IgD-negative memory B cell (primary cell): ENCODE results near the gene LMNA. TPM values are rescaled to one million over a fixed set of nuclear protein-coding genes. Genes with fewer than 3 reads are reported as not detected.

Source experiments
- H3K27ac Mint-ChIP-seq, 3 donors: one replicate each; pipeline ENCODE4 v1.8.0; 2020 to 2022; ENCODE audit warnings: mild to moderate bottlenecking in 3 of 3, mixed read lengths in 3 of 3, moderate library complexity in 1 of 3
- H3K27me3 Mint-ChIP-seq: one replicate; pipeline ENCODE4 v1.8.0; 2021; ENCODE audit warnings: mixed read lengths
- H3K36me3 Mint-ChIP-seq: one replicate; pipeline ENCODE4 v1.8.0; 2020; ENCODE audit warnings: mild to moderate bottlenecking, mixed read lengths
- H3K4me1 Mint-ChIP-seq, 3 donors: one replicate each; pipeline ENCODE4 v1.8.0; 2020 to 2022; ENCODE audit warnings: mixed read lengths in 3 of 3, mild to moderate bottlenecking in 1 of 3
- H3K4me3 Mint-ChIP-seq, 4 donors: one replicate each; pipeline ENCODE4 v1.8.0; 2020 to 2022; ENCODE audit warnings: mild to moderate bottlenecking in 4 of 4, mixed read lengths in 4 of 4, moderate library complexity in 3 of 4
- H3K9me3 Mint-ChIP-seq, 3 donors: one replicate each; pipeline ENCODE4 v1.8.0; 2020 to 2021; ENCODE audit warnings: mixed read lengths in 3 of 3, mild to moderate bottlenecking in 1 of 3
- polyA plus RNA-seq: library from polyadenylated mRNA; unstranded; fragments of 300-500 nt; fragmentation: Illumina TruSeq; gene quantifications from one replicate; pipeline ENCODE4 v1.2.3, GENCODE V29; 2021

The LMNA gene
- polyA plus RNA-seq, 1 donor from 2014 or later = 5.7 TPM

DNA sequence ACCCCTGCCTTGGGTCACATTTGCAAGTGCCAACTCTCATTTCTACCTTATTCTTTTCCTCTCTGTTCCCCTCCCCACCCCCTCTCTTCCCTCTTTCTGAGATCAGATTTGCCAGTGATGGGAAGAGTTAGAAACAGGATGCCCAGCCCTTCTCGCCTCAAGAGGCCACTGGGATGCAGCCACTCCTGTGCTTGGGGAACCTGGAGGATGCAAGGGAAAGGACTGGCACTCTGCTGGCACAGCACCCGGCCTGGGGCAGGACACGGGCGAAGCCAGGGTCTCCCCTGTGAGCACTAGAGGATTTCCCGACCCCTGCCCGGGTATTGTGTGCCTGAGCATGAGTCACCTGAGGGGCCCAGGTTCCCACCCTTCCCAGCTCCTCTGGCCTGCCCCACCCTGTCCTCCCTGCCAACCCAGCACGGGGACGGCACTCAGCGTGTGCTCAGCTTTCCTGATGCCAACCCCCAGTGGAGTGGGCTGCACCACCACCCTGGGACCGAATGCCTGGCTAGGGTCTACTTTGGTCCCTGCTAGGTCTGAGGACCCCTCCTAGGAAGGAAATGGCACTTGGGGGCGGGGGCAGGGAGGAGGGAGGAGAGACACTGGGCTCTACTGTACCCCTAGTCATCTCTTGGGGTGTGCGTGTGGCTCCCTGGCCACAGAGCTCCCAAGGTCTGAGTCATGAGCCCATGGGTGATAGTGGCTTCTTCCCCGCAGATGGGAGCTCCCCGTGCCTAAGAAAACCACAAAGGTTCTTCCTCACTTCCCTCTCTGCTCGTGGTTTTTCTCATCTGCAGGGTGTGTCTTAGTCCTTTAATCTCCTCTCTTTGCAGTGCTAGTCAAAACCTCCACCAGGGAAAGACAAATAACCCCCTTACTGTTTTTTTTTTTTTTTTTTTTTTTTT is 12.4 kb downstream of the LMNA start:
- peaks cover 6% of the 10 kb centered on the region for H3K27me3 Mint-ChIP-seq
- H3K36me3 Mint-ChIP-seq = no peaks in the 10 kb centered on the region
- peak overlapping the region in 2 of 4 donors; percentile 83 to 84 for H3K4me3 Mint-ChIP-seq
- no peaks in the 10 kb centered on the region for H3K9me3 Mint-ChIP-seq
- H3K4me1 Mint-ChIP-seq = peaks cover 10 to 26% (median 18%) of the 10 kb centered on the region in 3 donors
- H3K27ac Mint-ChIP-seq = peak overlapping the region; percentile 23 to 89 (median 27)

DNA sequence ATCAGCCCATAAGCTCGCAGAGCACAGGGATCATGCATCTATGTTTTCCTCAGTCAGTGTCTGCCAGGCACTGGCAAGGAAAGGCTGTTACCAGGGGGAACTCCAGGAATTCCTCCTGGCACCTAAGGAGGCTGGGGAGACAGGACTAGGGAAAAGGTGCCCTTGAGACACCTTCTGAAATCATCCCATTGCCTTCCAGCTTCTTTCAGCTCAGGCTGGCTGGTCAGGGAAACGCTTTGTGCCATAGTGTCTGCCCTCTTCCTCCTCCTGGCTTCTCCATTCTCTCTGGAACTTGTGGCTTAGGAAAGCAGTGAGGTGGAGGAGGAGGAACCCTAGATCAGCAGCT is 13.8 kb downstream of the LMNA start:
- peak overlapping the region in 1 of 4 donors; percentile 58 for H3K4me3 Mint-ChIP-seq
- peaks cover 10 to 26% (median 18%) of the 10 kb centered on the region in 3 donors for H3K4me1 Mint-ChIP-seq
- peaks cover 3% of the 10 kb centered on the region for H3K27me3 Mint-ChIP-seq
- H3K27ac Mint-ChIP-seq = peak overlapping the region in 2 of 3 donors; percentile 23 to 92
- H3K36me3 Mint-ChIP-seq = no peaks in the 10 kb centered on the region
- H3K9me3 Mint-ChIP-seq = no peaks in the 10 kb centered on the region

GRCh38 chr1:156128654-156129597 is 14.4 kb downstream of the LMNA start:
- no peaks in the 10 kb centered on the region for H3K36me3 Mint-ChIP-seq
- H3K27ac Mint-ChIP-seq = peak overlapping the region in 2 of 3 donors; percentile 21 to 95
- no peaks in the 10 kb centered on the region for H3K9me3 Mint-ChIP-seq
- H3K4me1 Mint-ChIP-seq = peaks cover 10 to 24% (median 16%) of the 10 kb centered on the region in 3 donors
- peaks cover 1% of the 10 kb centered on the region for H3K27me3 Mint-ChIP-seq
- peak overlapping the region in 1 of 4 donors; percentile 58 for H3K4me3 Mint-ChIP-seq

DNA sequence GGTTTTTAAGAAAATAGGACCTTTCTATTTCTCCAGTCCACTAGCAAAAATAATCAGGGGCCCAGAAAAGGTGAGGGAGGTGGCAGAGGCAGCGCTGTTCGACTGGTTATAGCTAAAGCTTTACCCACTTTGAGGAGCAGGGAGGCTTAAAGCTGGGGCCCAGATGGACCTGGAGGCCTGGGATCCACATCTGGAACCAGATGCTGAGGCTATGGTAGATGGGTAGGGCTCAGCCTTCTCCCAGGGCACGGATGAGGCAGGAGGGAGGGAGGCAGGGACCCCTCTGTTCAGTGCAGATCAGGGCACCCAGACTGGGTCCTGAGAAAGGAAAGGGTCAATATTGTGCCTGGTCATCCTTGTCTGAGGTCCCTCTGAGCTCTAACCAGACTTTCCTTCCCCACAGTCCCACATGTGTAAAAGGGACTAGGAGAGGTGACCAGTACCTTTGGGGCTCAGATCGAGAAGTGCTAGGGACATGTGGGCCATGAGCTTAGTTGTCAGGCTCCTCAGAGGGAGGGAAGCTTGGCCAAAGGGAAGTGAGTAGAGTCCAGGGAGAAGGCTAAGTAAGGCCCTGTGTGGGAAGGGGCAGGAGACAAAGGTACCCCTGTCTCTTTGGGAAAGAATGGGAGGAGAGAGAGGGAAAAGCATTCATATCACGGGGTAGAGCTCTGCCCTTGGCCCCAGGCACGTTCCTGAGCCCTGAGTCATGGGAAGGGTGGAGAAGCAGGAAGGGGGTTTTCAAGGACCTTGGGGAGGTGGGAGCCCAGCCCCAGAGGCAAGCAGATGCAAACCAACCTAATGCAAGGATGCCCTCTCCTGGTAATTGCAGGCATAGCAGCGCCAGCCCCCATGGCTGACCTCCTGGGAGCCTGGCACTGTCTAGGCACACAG is 15.4 kb downstream of the LMNA start:
- H3K4me3 Mint-ChIP-seq = no peak overlapping the region
- H3K27ac Mint-ChIP-seq = peak overlapping the region in 2 of 3 donors; percentile 77 to 95
- no peaks in the 10 kb centered on the region for H3K9me3 Mint-ChIP-seq
- H3K27me3 Mint-ChIP-seq = peaks cover 1% of the 10 kb centered on the region
- peaks cover 8 to 22% (median 14%) of the 10 kb centered on the region in 3 donors for H3K4me1 Mint-ChIP-seq
- peaks cover 3% of the 10 kb centered on the region for H3K36me3 Mint-ChIP-seq

DNA sequence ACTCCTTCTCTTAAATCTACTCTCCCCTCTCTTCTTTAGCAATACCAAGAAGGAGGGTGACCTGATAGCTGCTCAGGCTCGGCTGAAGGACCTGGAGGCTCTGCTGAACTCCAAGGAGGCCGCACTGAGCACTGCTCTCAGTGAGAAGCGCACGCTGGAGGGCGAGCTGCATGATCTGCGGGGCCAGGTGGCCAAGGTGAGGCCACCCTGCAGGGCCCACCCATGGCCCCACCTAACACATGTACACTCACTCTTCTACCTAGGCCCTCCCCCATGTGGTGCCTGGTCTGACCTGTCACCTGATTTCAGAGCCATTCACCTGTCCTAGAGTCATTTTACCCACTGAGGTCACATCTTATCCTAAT is 16.0 kb downstream of the LMNA start:
- peaks cover 1% of the 10 kb centered on the region for H3K27me3 Mint-ChIP-seq
- H3K27ac Mint-ChIP-seq = peak overlapping the region in 2 of 3 donors; percentile 77 to 95
- H3K9me3 Mint-ChIP-seq = no peaks in the 10 kb centered on the region

DNA sequence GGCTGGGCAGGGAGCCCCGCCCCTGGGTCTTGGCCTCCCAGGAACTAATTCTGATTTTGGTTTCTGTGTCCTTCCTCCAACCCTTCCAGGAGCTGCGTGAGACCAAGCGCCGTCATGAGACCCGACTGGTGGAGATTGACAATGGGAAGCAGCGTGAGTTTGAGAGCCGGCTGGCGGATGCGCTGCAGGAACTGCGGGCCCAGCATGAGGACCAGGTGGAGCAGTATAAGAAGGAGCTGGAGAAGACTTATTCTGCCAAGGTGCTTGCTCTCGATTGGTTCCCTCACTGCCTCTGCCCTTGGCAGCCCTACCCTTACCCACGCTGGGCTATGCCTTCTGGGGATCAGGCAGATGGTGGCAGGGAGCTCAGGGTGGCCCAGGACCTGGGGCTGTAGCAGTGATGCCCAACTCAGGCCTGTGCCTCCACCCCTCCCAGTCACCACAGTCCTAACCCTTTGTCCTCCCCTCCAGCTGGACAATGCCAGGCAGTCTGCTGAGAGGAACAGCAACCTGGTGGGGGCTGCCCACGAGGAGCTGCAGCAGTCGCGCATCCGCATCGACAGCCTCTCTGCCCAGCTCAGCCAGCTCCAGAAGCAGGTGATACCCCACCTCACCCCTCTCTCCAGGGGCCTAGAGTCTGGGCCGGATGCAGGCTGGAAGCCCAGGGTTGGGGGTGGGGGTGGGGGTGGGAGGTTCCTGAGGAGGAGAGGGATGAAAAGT is 20.4 kb downstream of the LMNA start:
- Mint-ChIP-seq H3K27me3 (no peaks in the 10 kb centered on the region), H3K27ac (peak overlapping the region in 1 of 3 donors; percentile 83), H3K4me3 (no peak overlapping the region)

More for the DNA sequence above, 16.0 kb downstream of the LMNA start:
- H3K4me1 Mint-ChIP-seq = peaks cover 5 to 19% (median 13%) of the 10 kb centered on the region in 3 donors
- no peak overlapping the region for H3K4me3 Mint-ChIP-seq
- H3K36me3 Mint-ChIP-seq = peaks cover 3% of the 10 kb centered on the region

DNA sequence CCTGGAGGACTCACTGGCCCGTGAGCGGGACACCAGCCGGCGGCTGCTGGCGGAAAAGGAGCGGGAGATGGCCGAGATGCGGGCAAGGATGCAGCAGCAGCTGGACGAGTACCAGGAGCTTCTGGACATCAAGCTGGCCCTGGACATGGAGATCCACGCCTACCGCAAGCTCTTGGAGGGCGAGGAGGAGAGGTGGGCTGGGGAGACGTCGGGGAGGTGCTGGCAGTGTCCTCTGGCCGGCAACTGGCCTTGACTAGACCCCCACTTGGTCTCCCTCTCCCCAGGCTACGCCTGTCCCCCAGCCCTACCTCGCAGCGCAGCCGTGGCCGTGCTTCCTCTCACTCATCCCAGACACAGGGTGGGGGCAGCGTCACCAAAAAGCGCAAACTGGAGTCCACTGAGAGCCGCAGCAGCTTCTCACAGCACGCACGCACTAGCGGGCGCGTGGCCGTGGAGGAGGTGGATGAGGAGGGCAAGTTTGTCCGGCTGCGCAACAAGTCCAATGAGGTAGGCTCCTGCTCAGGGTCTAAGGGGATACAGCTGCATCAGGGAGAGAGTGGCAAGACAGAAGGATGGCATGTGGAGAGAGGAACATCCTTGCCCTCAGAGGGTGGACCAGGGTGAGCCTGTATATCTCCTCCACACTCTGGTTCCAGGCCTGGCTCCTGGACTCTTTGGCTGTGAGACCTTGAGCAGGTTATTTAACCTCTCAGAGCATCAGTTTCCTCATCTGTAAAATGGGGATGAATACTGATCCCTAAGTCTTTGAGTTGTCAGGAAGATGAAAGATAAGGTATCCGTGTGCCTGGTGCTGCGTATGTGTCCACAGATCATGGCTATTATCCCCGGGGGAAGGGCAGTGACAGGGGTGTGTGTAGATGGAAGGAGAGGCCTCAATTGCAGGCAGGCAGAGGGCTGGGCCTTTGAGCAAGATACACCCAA is 21.7 kb downstream of the LMNA start:
- H3K36me3 Mint-ChIP-seq = peaks cover 9% of the 10 kb centered on the region

More for the DNA sequence above, 20.4 kb downstream of the LMNA start:
- Mint-ChIP-seq H3K4me1 (peaks cover 0 to 4% (median 0%) of the 10 kb centered on the region in 3 donors), H3K36me3 (peaks cover 9% of the 10 kb centered on the region), H3K9me3 (no peaks in the 10 kb centered on the region)

DNA sequence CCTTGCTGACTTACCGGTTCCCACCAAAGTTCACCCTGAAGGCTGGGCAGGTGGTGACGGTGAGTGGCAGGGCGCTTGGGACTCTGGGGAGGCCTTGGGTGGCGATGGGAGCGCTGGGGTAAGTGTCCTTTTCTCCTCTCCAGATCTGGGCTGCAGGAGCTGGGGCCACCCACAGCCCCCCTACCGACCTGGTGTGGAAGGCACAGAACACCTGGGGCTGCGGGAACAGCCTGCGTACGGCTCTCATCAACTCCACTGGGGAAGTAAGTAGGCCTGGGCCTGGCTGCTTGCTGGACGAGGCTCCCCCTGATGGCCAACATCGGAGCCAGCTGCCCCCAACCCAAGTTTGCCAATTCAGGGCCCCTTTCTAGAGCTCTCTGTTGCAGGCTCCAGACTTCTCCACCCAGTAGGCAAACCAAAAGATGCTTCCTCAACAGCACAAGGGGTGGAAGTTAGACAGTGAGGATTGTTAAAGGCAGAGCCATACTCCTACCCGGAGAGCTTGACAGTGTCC is 22.5 kb downstream of the LMNA start:
- Mint-ChIP-seq H3K27me3 (no peaks in the 10 kb centered on the region), H3K4me3 (no peak overlapping the region), H3K27ac (peak overlapping the region in 1 of 3 donors; percentile 32), H3K4me1 (no peaks in the 10 kb centered on the region), H3K9me3 (no peaks in the 10 kb centered on the region), H3K36me3 (peaks cover 9% of the 10 kb centered on the region)

More for the DNA sequence above, 21.7 kb downstream of the LMNA start:
- Mint-ChIP-seq H3K27me3 (no peaks in the 10 kb centered on the region), H3K9me3 (no peaks in the 10 kb centered on the region), H3K4me1 (no peaks in the 10 kb centered on the region), H3K27ac (peak overlapping the region in 2 of 3 donors; percentile 32 to 77), H3K4me3 (no peak overlapping the region)

GRCh38 chr1:156138458-156138867 is 24.0 kb downstream of the LMNA start:
- H3K27ac Mint-ChIP-seq = no peak overlapping the region
- H3K9me3 Mint-ChIP-seq = no peaks in the 10 kb centered on the region
- H3K4me3 Mint-ChIP-seq = no peak overlapping the region
- H3K4me1 Mint-ChIP-seq = no peaks in the 10 kb centered on the region
- peaks cover under 1% of the 10 kb centered on the region for H3K27me3 Mint-ChIP-seq
- H3K36me3 Mint-ChIP-seq = peaks cover 9% of the 10 kb centered on the region

- Mint-ChIP-seq H3K4me1 (peaks cover 2 to 4% (median 2%) of the 10 kb centered on the region in 3 donors), H3K36me3 (peaks cover 6% of the 10 kb centered on the region), H3K27me3 (peaks cover 14% of the 10 kb centered on the region), H3K27ac (peak overlapping the region; percentile 55 to 59 (median 57)), H3K9me3 (no peaks in the 10 kb centered on the region), H3K4me3 (no peak overlapping the region)
Observed at GRCh38 chr1:156140879-156141707, 26.6 kb downstream of the LMNA start.

DNA sequence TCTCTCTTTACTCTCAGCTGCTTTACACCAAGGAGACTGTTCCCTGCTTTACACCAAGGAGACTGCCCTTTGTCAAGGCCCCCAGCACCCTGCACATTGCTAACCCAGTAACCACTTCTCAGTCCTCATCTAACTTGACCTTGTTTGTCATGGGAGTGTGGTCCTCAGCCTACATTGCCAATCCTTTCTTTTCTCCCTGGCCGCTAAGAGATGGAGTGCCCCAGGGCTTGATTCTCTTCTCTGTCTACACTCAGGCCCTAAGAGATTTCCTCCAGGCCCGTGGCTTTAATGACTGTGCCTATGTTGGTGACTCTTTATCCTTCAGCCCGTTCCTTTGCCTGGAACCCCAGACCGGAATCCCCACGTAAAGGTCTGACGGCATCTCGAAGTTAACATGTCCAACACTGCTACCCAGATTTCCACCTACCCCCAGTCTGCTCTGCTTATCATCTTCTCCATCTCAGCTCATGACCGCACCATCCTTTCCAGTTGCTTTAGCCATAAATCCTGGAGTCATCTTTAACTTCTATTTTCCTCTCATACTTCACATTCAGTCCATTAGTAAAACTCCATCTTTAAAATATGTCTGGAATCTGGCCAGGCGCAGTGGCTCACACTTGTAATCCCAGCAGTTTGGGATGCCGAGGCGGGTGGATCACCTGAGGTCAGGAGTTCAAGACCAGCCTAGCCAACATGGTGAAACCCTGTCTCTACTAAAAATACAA is 29.4 kb downstream of the LMNA start:
- peak overlapping the region in 1 of 4 donors; percentile 23 for H3K4me3 Mint-ChIP-seq
- H3K27me3 Mint-ChIP-seq = peaks cover 25% of the 10 kb centered on the region
- H3K4me1 Mint-ChIP-seq = peaks cover 14 to 19% (median 16%) of the 10 kb centered on the region in 3 donors
- H3K36me3 Mint-ChIP-seq = no peaks in the 10 kb centered on the region
- no peak overlapping the region for H3K27ac Mint-ChIP-seq
- no peaks in the 10 kb centered on the region for H3K9me3 Mint-ChIP-seq
